Measurements from ENCODE around the gene TPMT.

DNA sequence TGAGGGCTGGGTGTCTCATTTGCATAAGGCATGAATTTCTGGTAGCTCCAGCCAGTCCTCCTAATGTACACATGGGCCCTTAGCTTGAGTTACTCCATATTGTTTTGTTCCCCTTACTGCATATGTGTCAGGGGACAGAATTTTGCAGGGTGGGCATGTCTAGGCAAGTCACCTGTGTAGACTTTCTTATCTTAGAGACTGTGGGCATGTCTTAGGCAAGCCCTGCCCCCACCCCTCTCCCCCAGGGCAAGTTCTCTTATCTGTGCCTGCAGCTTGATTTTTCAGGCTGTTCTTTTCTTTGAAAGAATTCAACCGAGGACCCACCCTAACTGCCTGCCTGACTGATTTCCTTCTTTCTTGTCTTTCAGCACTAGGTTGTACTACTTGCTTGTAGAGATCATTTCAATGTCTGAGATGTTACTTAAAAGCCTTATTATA is 64.5 kb downstream of the TPMT start:
- TF ChIP-seq, protein P1, sequence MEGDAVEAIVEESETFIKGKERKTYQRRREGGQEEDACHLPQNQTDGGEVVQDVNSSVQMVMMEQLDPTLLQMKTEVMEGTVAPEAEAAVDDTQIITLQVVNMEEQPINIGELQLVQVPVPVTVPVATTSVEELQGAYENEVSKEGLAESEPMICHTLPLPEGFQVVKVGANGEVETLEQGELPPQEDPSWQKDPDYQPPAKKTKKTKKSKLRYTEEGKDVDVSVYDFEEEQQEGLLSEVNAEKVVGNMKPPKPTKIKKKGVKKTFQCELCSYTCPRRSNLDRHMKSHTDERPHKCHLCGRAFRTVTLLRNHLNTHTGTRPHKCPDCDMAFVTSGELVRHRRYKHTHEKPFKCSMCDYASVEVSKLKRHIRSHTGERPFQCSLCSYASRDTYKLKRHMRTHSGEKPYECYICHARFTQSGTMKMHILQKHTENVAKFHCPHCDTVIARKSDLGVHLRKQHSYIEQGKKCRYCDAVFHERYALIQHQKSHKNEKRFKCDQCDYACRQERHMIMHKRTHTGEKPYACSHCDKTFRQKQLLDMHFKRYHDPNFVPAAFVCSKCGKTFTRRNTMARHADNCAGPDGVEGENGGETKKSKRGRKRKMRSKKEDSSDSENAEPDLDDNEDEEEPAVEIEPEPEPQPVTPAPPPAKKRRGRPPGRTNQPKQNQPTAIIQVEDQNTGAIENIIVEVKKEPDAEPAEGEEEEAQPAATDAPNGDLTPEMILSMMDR (conservative IDR thresholded peaks at IDR 0.05; ENCODE audit: low read depth, low read length) = no peak
- TF ChIP-seq EZH2 (IDR thresholded peaks at IDR 0.05; ENCODE audit: borderline replicate concordance, low read depth, low read length, poor library complexity, severe bottlenecking) = no peak
